ENCODE results near the gene RPL15.

RPL15 gene

GRCh38 chr3:23964537-23965235 is 47.8 kb downstream of the RPL15 start:
- H3K4me3 ChIP-seq (ENCODE audit: low read depth, low read length): no peak overlapping the region
- no peak for TF ChIP-seq CTCF (IDR thresholded peaks at IDR 0.05; ENCODE audit: low read depth, low read length)

- H3K4me3 ChIP-seq (ENCODE audit: low read depth, low read length): no peak overlapping the region
- TF ChIP-seq CTCF (IDR thresholded peaks at IDR 0.05; ENCODE audit: low read depth, low read length): no peak
Observed at GRCh38 chr3:23966328-23966727, 49.4 kb downstream of the RPL15 start.

DNA sequence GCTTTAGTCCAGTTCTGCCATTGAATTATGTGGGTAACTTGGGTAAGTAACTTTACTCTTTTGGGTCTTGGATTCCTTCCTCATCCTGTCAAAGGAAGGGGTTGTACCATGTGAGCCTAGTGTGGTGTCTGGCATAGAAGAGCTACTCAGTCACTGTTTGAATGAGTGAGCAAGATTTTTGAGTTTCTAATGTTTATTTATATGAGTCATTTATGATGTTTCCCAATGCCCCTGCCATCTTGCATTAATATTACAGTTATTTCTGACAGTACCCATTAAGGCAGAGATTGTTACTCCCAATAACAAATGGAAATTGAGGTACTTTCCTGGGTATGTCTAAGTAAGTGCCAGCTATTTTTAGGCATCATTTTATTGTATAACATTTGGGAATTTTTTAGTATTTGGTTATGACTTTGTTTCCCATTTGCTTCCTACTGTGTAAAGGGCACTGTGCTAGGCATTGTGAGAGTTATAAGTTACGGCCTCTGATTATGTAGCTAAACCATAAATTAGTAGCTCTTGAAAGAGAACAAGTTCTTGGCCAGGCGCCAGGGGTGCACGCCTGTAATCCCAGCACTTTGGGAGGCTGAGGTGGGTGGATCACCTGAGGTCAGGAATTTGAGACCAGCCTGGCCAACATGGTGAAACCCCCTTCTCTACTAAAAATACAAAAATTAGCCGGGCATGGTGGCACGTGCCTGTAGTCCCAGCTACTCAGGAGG is 51.7 kb downstream of the RPL15 start:
- TF ChIP-seq CTCF (IDR thresholded peaks at IDR 0.05; ENCODE audit: low read depth, low read length): no peak
- no peak overlapping the region for H3K4me3 ChIP-seq (ENCODE audit: low read depth, low read length)

DNA sequence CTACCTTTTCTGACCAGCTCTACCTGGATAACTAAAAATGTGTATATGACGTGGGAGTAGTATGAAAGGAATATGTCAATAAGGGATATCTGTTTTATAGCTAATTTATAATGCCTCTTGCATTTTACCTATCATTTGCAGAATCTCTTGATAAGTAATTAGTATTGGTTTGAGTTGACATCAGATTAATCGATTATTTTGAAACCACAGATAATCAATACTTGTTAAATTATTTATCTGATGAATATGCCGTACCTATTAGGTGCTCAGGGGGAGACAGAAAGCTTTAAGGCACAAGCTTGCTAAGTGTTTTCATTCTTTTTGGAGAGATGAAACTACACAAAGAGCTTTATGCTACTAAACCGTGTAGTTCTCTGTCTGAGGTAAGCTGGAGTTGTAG is 52.5 kb downstream of the RPL15 start:
- no peak for TF ChIP-seq CTCF (IDR thresholded peaks at IDR 0.05; ENCODE audit: low read depth, low read length)
- no peak overlapping the region for H3K4me3 ChIP-seq (ENCODE audit: low read depth, low read length)
